Measurements from ENCODE around the gene LYPD6B. TPM values are rescaled to one million over a fixed set of nuclear protein-coding genes. Genes with fewer than 3 reads are reported as not detected.

The LYPD6B gene
- total and polyA plus RNA-seq, 7 donors = not detected

GRCh38 chr2:149192427-149192826, 153.9 kb downstream of the LYPD6B start:
- ATAC-seq = no peak

DNA sequence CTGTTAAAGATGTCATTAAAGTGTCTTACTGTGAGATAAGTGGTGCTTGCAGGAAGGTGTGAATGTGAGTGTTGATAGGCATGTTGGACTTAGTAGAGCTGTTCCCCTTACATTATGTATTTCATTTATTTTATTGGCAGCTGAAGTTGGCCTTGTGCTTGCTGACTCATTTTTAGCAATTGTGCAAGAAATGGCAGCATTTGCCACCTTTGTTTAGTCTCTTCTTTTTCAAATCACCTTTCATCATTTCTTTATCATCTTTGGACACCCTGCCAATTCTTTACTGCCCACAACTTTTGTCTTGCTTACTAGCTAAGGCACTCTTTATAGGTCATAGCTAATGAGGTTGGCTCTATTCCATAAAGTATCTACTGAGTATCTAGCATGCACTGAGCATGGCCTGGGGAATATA, 161.6 kb downstream of the LYPD6B start:
- no peaks in the 10 kb centered on the region for H3K9me3 ChIP-seq
- H3K27ac ChIP-seq = no peak overlapping the region
- H3K27me3 ChIP-seq (ENCODE audit: insufficient read depth in 3 of 3, low read length in 2 of 3) = no peaks in the 10 kb centered on the region
- ATAC-seq (no peak), DNase-seq (no peak)
- H3K4me1 ChIP-seq = no peaks in the 10 kb centered on the region
- no peak overlapping the region for H3K4me3 ChIP-seq
- intact Hi-C loops (cut with DNase I) = no loop called here
- no peak for TF ChIP-seq CTCF (IDR thresholded peaks at IDR 0.05)
- H3K36me3 ChIP-seq (ENCODE audit: insufficient read depth in 1 of 2, low read depth in 1 of 2) = no peaks in the 10 kb centered on the region

More at GRCh38 chr2:149192427-149192826, 153.9 kb downstream of the LYPD6B start:
- no peaks in the 10 kb centered on the region for H3K9me3 ChIP-seq
- H3K27ac ChIP-seq = no peak overlapping the region
- intact Hi-C loops (cut with DNase I) = no loop called here
- no peak for DNase-seq
- no peaks in the 10 kb centered on the region for H3K4me1 ChIP-seq
- no peak overlapping the region for H3K4me3 ChIP-seq
- no peaks in the 10 kb centered on the region for H3K36me3 ChIP-seq (ENCODE audit: insufficient read depth in 1 of 2, low read depth in 1 of 2)
- TF ChIP-seq CTCF (IDR thresholded peaks at IDR 0.05) = no peak
- WGBS, 3 donors = 62 to 66% (median 63%) methylated on average over 1 of the region's 1 CpG
- H3K27me3 ChIP-seq (ENCODE audit: insufficient read depth in 3 of 3, low read length in 2 of 3) = no peaks in the 10 kb centered on the region

DNA sequence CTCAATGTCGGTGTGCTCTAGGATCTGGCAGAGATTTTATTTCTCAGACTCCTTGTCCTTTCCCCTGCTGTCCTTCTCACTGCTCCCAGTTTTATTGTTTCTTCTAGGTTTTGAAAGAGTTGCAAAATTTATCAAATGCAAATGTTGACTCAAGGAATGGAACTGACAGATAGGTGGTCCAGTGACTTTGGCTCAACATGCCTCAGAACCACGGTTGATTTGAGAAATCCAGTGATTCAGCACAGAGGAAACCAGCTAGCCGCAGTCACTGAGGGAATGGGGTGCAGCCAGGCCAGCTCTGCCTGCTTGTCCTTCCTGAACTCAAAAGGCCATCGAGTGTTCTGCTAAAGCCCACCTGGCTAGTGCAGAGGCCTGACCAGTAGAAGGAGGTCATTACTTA, 166.2 kb downstream of the LYPD6B start:
- DNase-seq = no peak
- intact Hi-C loops (cut with DNase I) = no loop called here
- Histone ChIP-seq H3K4me1 (no peaks in the 10 kb centered on the region), H3K9me3 (no peaks in the 10 kb centered on the region), H3K4me3 (no peak overlapping the region), H3K27ac (no peak overlapping the region), H3K36me3 (ENCODE audit: insufficient read depth in 1 of 2, low read depth in 1 of 2) (no peaks in the 10 kb centered on the region), H3K27me3 (ENCODE audit: insufficient read depth in 3 of 3, low read length in 2 of 3) (no peaks in the 10 kb centered on the region)
- no peak for ATAC-seq
- 56 to 61% (median 57%) methylated on average over 4 of the region's 4 CpGs for WGBS, 3 donors
- TF ChIP-seq CTCF (IDR thresholded peaks at IDR 0.05) = no peak

GRCh38 chr2:149205143-149205542, 166.6 kb downstream of the LYPD6B start:
- TF ChIP-seq CTCF (IDR thresholded peaks at IDR 0.05) = no peak
- 75 to 79% (median 77%) methylated on average over 8 of the region's 8 CpGs for WGBS, 3 donors

DNA sequence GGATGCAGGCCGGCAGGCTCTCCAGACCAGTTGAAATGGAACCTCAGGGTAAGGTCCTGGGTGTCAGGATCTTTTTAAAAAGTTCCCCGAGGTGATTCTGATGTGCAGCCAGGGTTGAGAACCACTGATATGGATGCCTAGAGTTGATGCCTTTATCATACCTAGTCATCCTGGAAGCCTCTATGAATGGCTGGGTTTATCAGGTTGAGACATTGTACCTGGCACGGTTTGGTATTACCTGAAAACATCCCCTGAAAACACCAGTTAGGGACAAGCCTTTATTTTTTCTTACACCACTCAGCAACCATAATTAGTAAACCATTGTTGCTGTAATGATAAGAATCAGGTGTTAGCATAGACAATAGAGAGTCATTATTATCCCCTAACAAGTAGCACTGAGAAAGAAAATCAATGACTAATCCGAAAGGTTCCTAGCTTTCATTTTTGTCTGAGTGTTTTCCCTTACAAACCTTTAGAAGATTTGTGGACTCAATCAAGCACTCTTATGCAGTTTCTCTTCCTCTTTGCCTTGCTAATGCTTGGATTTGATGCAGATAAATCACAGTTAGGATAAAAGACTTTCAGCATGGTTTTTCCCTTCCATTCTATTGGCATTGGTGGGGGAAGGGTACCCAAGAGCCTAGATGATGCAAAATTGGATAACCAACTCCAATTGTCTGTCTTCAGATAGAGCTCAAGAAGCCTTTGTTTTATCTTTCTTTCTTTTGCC, 175.4 kb downstream of the LYPD6B start:
- ATAC-seq (no peak), DNase-seq (no peak)
- Histone ChIP-seq H3K9me3 (no peaks in the 10 kb centered on the region), H3K27me3 (ENCODE audit: insufficient read depth in 3 of 3, low read length in 2 of 3) (no peaks in the 10 kb centered on the region), H3K4me3 (no peak overlapping the region), H3K4me1 (no peaks in the 10 kb centered on the region), H3K27ac (no peak overlapping the region), H3K36me3 (ENCODE audit: insufficient read depth in 1 of 2, low read depth in 1 of 2) (no peaks in the 10 kb centered on the region)
- 86 to 93% (median 91%) methylated on average over 4 of the region's 4 CpGs for WGBS, 3 donors
- no peak for TF ChIP-seq CTCF (IDR thresholded peaks at IDR 0.05)
- intact Hi-C loops (cut with DNase I) = no loop called here

More at GRCh38 chr2:149205143-149205542, 166.6 kb downstream of the LYPD6B start:
- Histone ChIP-seq H3K36me3 (ENCODE audit: insufficient read depth in 1 of 2, low read depth in 1 of 2) (no peaks in the 10 kb centered on the region), H3K4me1 (no peaks in the 10 kb centered on the region), H3K4me3 (no peak overlapping the region), H3K27me3 (ENCODE audit: insufficient read depth in 3 of 3, low read length in 2 of 3) (no peaks in the 10 kb centered on the region), H3K27ac (no peak overlapping the region), H3K9me3 (no peaks in the 10 kb centered on the region)
- ATAC-seq (no peak), DNase-seq (no peak)
- intact Hi-C loops (cut with DNase I) = no loop called here
